HG02852 (cell line): ENCODE measurements around the gene GPSM1.

Experiments used
- ATAC-seq: cut with Tn5 transposase; IDR thresholded peaks from one replicate; pipeline ENCODE4 v1.9.1; 2021; ENCODE audit warnings: mild to moderate bottlenecking, moderate library complexity; ENCODE audit not compliant: unreplicated experiment

Gene GPSM1

GRCh38 chr9:136387217-136387616 is 59.9 kb downstream of the GPSM1 start:
- no peak for ATAC-seq

- ATAC-seq, result no peak
These were observed 62.1 kb downstream of the GPSM1 start for GRCh38 chr9:136389396-136389795.

GRCh38 chr9:136391737-136392537 is 64.6 kb downstream of the GPSM1 start:
- no peak for ATAC-seq

GRCh38 chr9:136392538-136393449 is 65.5 kb downstream of the GPSM1 start:
- no peak for ATAC-seq

GRCh38 chr9:136393531-136393930 is 66.2 kb downstream of the GPSM1 start:
- no peak for ATAC-seq

GRCh38 chr9:136394312-136395019 is 67.1 kb downstream of the GPSM1 start:
- ATAC-seq, result no peak

- no peak for ATAC-seq
These were observed 67.6 kb downstream of the GPSM1 start for GRCh38 chr9:136395020-136395340.

GRCh38 chr9:136395345-136396218 is 68.2 kb downstream of the GPSM1 start:
- no peak for ATAC-seq

GRCh38 chr9:136396219-136396515 is 68.8 kb downstream of the GPSM1 start:
- no peak for ATAC-seq

- no peak for ATAC-seq
These were observed 70.3 kb downstream of the GPSM1 start for GRCh38 chr9:136397643-136398042.

GRCh38 chr9:136398286-136398685 is 70.9 kb downstream of the GPSM1 start:
- no peak for ATAC-seq

- no peak for ATAC-seq
These were observed 72.1 kb downstream of the GPSM1 start for GRCh38 chr9:136399176-136400037.

GRCh38 chr9:136400038-136400834 is 72.9 kb downstream of the GPSM1 start, which contains the start of gene SNAPC4:
Gene SNAPC4, minus strand, starts transcription at chr9:136400170. Its CDS starts 1,742 bp downstream, at chr9:136398428.
- peak; percentile 70 for ATAC-seq

GRCh38 chr9:136401173-136401922 is 74.0 kb downstream of the GPSM1 start:
- ATAC-seq, result no peak

- no peak for ATAC-seq
These were observed 74.7 kb downstream of the GPSM1 start for GRCh38 chr9:136402067-136402466.

- ATAC-seq, result no peak
These were observed 76.2 kb downstream of the GPSM1 start for GRCh38 chr9:136403538-136403914.

- no peak for ATAC-seq
These were observed 76.8 kb downstream of the GPSM1 start for GRCh38 chr9:136403915-136404800.
